ENCODE measurements around the gene C4orf54. TPM values are rescaled to one million over a fixed set of nuclear protein-coding genes. Genes with fewer than 3 reads are reported as not detected.

C4orf54 gene
- total RNA-seq, 1 donor from 2014 or later, result not detected

- H2AFZ ChIP-seq (replicated peaks), result no peak overlapping the region
- no peak overlapping the region for H3K4me3 ChIP-seq
- no peak overlapping the region for H3K27ac ChIP-seq
- H3K36me3 Mint-ChIP-seq, result no peaks in the 10 kb centered on the region
- peaks cover 2% of the 10 kb centered on the region for H3K4me1 Mint-ChIP-seq
- no peaks in the 10 kb centered on the region for H3K36me3 ChIP-seq
- H3K4me3 Mint-ChIP-seq, result no peak overlapping the region
- H3K27me3 Mint-ChIP-seq (ENCODE audit: insufficient read depth, low read depth), result no peaks in the 10 kb centered on the region
- H3K27me3 ChIP-seq, result no peaks in the 10 kb centered on the region
- H3K9me3 Mint-ChIP-seq, result no peaks in the 10 kb centered on the region
- H3K4me2 ChIP-seq, result no peak overlapping the region
- TF ChIP-seq EZH2 (IDR thresholded peaks at IDR 0.05) (no peak), EZH2phosphoT487 (IDR thresholded peaks at IDR 0.05) (no peak), CTCF (IDR thresholded peaks at IDR 0.05) (no peak)
- no peaks in the 10 kb centered on the region for H3K4me1 ChIP-seq
- H3K79me2 ChIP-seq (ENCODE audit: low read depth), result no peaks in the 10 kb centered on the region
- no peaks in the 10 kb centered on the region for H4K20me1 ChIP-seq (ENCODE audit: low read depth)
- no peak for DNase-seq (ENCODE audit: low spot score)
- H3K9ac ChIP-seq, result no peak overlapping the region
- no peaks in the 10 kb centered on the region for H3F3A ChIP-seq (ENCODE audit: low read depth)
- no peak overlapping the region for H3K27ac Mint-ChIP-seq
- no peaks in the 10 kb centered on the region for H3K9me3 ChIP-seq (ENCODE audit: low read depth)
These were observed 22.8 kb downstream of the C4orf54 start for GRCh38 chr4:99634742-99635360.

GRCh38 chr4:99633772-99634171 is 23.9 kb downstream of the C4orf54 start:
- Histone ChIP-seq H3K9ac (no peak overlapping the region), H3K36me3 (no peaks in the 10 kb centered on the region), H2AFZ (replicated peaks) (no peak overlapping the region), H3K9me3 (ENCODE audit: low read depth) (no peaks in the 10 kb centered on the region), H3K79me2 (ENCODE audit: low read depth) (no peaks in the 10 kb centered on the region), H3K4me2 (no peak overlapping the region), H3K27ac (no peak overlapping the region), H3K27me3 (no peaks in the 10 kb centered on the region), H3K4me1 (no peaks in the 10 kb centered on the region), H4K20me1 (ENCODE audit: low read depth) (no peaks in the 10 kb centered on the region), H3K4me3 (no peak overlapping the region), H3F3A (ENCODE audit: low read depth) (no peaks in the 10 kb centered on the region)
- no peak for TF ChIP-seq EZH2phosphoT487 (IDR thresholded peaks at IDR 0.05)
- TF ChIP-seq EZH2 (IDR thresholded peaks at IDR 0.05), result no peak
- TF ChIP-seq CTCF (IDR thresholded peaks at IDR 0.05), result no peak
- Mint-ChIP-seq H3K27ac (no peak overlapping the region), H3K36me3 (no peaks in the 10 kb centered on the region), H3K4me3 (no peak overlapping the region), H3K9me3 (no peaks in the 10 kb centered on the region), H3K27me3 (ENCODE audit: insufficient read depth, low read depth) (no peaks in the 10 kb centered on the region), H3K4me1 (peaks cover 2% of the 10 kb centered on the region)
- no peak for DNase-seq (ENCODE audit: low spot score)

GRCh38 chr4:99630857-99631360 is 26.7 kb downstream of the C4orf54 start:
- peaks cover 4% of the 10 kb centered on the region for H3K4me1 Mint-ChIP-seq
- H3K4me1 ChIP-seq, result no peaks in the 10 kb centered on the region
- H3K4me3 Mint-ChIP-seq, result no peak overlapping the region
- no peaks in the 10 kb centered on the region for H3K27me3 Mint-ChIP-seq (ENCODE audit: insufficient read depth, low read depth)
- no peak overlapping the region for H3K9ac ChIP-seq
- no peak overlapping the region for H2AFZ ChIP-seq (replicated peaks)
- H3K27me3 ChIP-seq, result no peaks in the 10 kb centered on the region
- TF ChIP-seq EZH2 (IDR thresholded peaks at IDR 0.05) (no peak), CTCF (IDR thresholded peaks at IDR 0.05) (no peak), EZH2phosphoT487 (IDR thresholded peaks at IDR 0.05) (no peak)
- H3K79me2 ChIP-seq (ENCODE audit: low read depth), result no peaks in the 10 kb centered on the region
- no peak overlapping the region for H3K4me3 ChIP-seq
- H3K36me3 ChIP-seq, result no peaks in the 10 kb centered on the region
- H3K36me3 Mint-ChIP-seq, result no peaks in the 10 kb centered on the region
- H3K27ac Mint-ChIP-seq, result no peak overlapping the region
- no peak for DNase-seq (ENCODE audit: low spot score)
- H3K9me3 ChIP-seq (ENCODE audit: low read depth), result no peaks in the 10 kb centered on the region
- no peaks in the 10 kb centered on the region for H4K20me1 ChIP-seq (ENCODE audit: low read depth)
- H3F3A ChIP-seq (ENCODE audit: low read depth), result no peaks in the 10 kb centered on the region
- H3K27ac ChIP-seq, result no peak overlapping the region
- no peaks in the 10 kb centered on the region for H3K9me3 Mint-ChIP-seq
- H3K4me2 ChIP-seq, result no peak overlapping the region
